Ascending aorta (tissue), 2 donors: ENCODE measurements around the gene SERPINA3. TPM values are rescaled to one million over a fixed set of nuclear protein-coding genes. Genes with fewer than 3 reads are reported as not detected.

Experiments
- DNase-seq, 2 donors: peaks; one replicate each; pipeline ENCODE4 v3.0.0-alpha.2; 2019; ENCODE audit warnings: low spot score in 2 of 2
- H3K27ac ChIP-seq, 2 donors: fragments of 200-600 bp; sonication (generic); one replicate each; pipeline ENCODE4 v1.5.1; 2016 to 2017; ENCODE audit warnings: mild to moderate bottlenecking in 1 of 2
- H3K27me3 ChIP-seq: fragments of 200-600 bp; sonication (generic); one replicate; pipeline ENCODE4 v1.5.1; 2017
- H3K36me3 ChIP-seq, 2 donors: fragments of 200-600 bp; sonication (generic); one replicate each; pipeline ENCODE4 v1.5.1; 2016
- H3K4me1 ChIP-seq, 2 donors: fragments of 200-600 bp; sonication (generic); one replicate each; pipeline ENCODE4 v1.5.1; 2016 to 2017; ENCODE audit warnings: mild to moderate bottlenecking in 1 of 2
- H3K4me3 ChIP-seq, 2 donors: fragments of 200-600 bp; sonication (generic); one replicate each; pipeline ENCODE4 v1.5.1; 2016 to 2017; ENCODE audit warnings: mild to moderate bottlenecking in 1 of 2
- H3K9me3 ChIP-seq, 2 donors: fragments of 200-600 bp; sonication (generic); one replicate each; pipeline ENCODE4 v1.5.1; 2016
- CTCF ChIP-seq, 3 experiments: fragments of 200-600 bp in 2 of 3; fragments of 450-650 bp in 1 of 3; sonication (generic) in 2 of 3; IDR thresholded peaks; one replicate each; pipeline ENCODE4 v1.5.1; 2016 to 2019; ENCODE audit warnings: antibody characterized with exemption in 3 of 3, mild to moderate bottlenecking in 1 of 3, moderate library complexity in 1 of 3
- intact Hi-C: fragments of 100-400 bp; cut with DNase I; formaldehyde crosslinking; loops from one replicate; pipeline ENCODE4 v1.15.1; 2023
- total RNA-seq: library from RNA; depleted of rRNA; stranded (reverse); fragments of >200 nt; gene quantifications from one replicate; pipeline ENCODE4 v1.1.0, GENCODE V29; 2016

Gene SERPINA3
- total RNA-seq, 1 donor from 2014 or later = 207 TPM

- Histone ChIP-seq H3K36me3 (no peaks in the 10 kb centered on the region), H3K4me1 (no peaks in the 10 kb centered on the region), H3K9me3 (peaks cover under 1 to 3% of the 10 kb centered on the region in 2 donors), H3K27me3 (no peaks in the 10 kb centered on the region), H3K27ac (no peak overlapping the region), H3K4me3 (no peak overlapping the region)
- TF ChIP-seq CTCF (IDR thresholded peaks at IDR 0.05) = no peak
- intact Hi-C loops = no loop called here
- DNase-seq = no peak
Observed at GRCh38 chr14:94623422-94623809, 11.2 kb downstream of the SERPINA3 start.

GRCh38 chr14:94623856-94624499 is 11.8 kb downstream of the SERPINA3 start:
- H3K4me1 ChIP-seq = no peaks in the 10 kb centered on the region
- no peak for TF ChIP-seq CTCF (IDR thresholded peaks at IDR 0.05)
- H3K9me3 ChIP-seq = no peaks in the 10 kb centered on the region
- intact Hi-C loops = no loop called here
- H3K36me3 ChIP-seq = no peaks in the 10 kb centered on the region
- H3K4me3 ChIP-seq = no peak overlapping the region
- DNase-seq = no peak
- no peak overlapping the region for H3K27ac ChIP-seq
- H3K27me3 ChIP-seq = no peaks in the 10 kb centered on the region

- Histone ChIP-seq H3K27me3 (no peaks in the 10 kb centered on the region), H3K4me3 (no peak overlapping the region), H3K27ac (no peak overlapping the region), H3K9me3 (no peaks in the 10 kb centered on the region), H3K36me3 (no peaks in the 10 kb centered on the region), H3K4me1 (no peaks in the 10 kb centered on the region)
- intact Hi-C loops = no loop called here
- no peak for DNase-seq
- no peak for TF ChIP-seq CTCF (IDR thresholded peaks at IDR 0.05)
Observed at GRCh38 chr14:94624537-94625352, 12.6 kb downstream of the SERPINA3 start.

- Histone ChIP-seq H3K4me3 (no peak overlapping the region), H3K27ac (no peak overlapping the region), H3K4me1 (no peaks in the 10 kb centered on the region), H3K27me3 (no peaks in the 10 kb centered on the region), H3K36me3 (no peaks in the 10 kb centered on the region), H3K9me3 (no peaks in the 10 kb centered on the region)
- intact Hi-C loops = no loop called here
- no peak for DNase-seq
- TF ChIP-seq CTCF (IDR thresholded peaks at IDR 0.05) = no peak
Observed at GRCh38 chr14:94625353-94625635, 13.1 kb downstream of the SERPINA3 start.

GRCh38 chr14:94628578-94628977 is 16.4 kb downstream of the SERPINA3 start:
- Histone ChIP-seq H3K4me3 (no peak overlapping the region), H3K4me1 (no peaks in the 10 kb centered on the region), H3K27me3 (no peaks in the 10 kb centered on the region), H3K36me3 (no peaks in the 10 kb centered on the region), H3K9me3 (peaks cover 0 to 3% of the 10 kb centered on the region in 2 donors), H3K27ac (no peak overlapping the region)
- DNase-seq = no peak
- no peak for TF ChIP-seq CTCF (IDR thresholded peaks at IDR 0.05)
- intact Hi-C loops = no loop called here
